ENCODE measurements around the gene SELENOI. TPM values are rescaled to one million over a fixed set of nuclear protein-coding genes. Genes with fewer than 3 reads are reported as not detected.

The SELENOI gene
- total RNA-seq, 1 experiment from 2014 or later, result 11.6 TPM

DNA sequence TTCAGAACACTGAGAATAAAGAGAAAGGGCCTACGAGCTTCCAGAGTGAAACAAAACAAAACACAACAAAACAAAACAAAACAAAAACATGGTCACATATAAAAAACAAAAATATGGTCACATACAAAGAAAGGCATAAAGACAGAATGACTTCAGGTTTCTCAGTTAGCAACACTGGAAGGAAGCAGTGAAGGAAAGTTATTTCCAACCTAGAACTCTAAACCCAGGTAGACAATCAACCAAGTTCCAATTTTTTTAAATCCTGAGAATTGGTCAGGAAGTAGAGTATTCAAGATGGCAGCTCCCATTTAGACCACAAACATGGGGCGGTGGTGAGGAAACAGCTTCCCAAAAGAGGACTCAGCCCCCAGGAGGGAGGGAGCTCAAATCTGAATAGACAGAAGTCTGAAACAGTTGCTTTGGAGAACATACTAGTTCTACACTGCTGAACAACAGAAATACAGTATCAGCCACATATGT lies 64.9 kb downstream of the SELENOI start:
- no peak for DNase-seq (ENCODE audit: low read depth)

DNA sequence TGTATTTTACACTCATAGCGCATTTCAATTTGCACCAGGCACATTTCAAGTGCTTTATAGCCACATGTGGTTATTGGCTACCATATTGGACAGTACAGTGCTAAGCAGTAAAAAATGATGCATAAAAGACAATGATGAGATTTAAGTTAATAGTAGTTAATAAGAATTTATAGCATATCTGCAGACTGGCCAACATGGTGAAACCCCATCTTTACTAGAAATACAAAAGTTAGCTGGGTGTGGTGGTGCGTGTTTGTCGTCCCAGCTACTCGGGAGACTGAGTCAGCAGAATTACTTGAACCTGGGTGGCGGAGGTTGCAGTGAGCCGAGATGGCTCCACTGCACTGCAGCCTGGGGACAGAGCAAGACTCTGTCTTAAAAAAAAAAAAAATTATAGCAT lies 65.5 kb downstream of the SELENOI start:
- no peak for DNase-seq (ENCODE audit: low read depth)

DNA sequence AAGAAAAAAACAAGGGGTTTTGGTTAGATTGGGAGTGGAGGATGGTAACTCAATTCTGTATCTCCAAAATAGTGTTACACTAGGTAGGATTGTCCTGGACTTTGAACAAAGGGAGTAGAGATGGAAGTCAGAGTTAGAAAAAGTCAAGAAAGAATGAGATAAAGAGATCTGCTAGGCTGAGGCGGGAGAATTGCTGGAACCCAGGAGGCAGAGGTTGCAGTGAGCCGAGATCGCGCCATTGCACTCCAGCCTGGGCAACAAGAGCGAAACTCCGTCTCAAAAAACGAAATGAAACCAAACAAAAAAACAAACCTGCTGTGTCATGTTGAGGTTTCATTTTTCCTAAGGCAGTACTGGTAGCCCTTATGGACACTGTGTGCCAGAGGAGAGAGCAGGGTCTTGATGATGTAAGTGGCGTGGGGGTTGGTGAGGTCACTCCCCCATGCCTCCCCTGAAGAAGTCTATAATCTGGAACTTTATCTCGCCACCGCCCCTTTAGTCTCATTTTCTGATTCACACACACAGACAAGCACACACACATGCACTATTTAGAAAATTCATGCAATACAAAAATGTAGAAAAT lies 66.2 kb downstream of the SELENOI start:
- DNase-seq (ENCODE audit: low read depth), result peak; percentile 25

DNA sequence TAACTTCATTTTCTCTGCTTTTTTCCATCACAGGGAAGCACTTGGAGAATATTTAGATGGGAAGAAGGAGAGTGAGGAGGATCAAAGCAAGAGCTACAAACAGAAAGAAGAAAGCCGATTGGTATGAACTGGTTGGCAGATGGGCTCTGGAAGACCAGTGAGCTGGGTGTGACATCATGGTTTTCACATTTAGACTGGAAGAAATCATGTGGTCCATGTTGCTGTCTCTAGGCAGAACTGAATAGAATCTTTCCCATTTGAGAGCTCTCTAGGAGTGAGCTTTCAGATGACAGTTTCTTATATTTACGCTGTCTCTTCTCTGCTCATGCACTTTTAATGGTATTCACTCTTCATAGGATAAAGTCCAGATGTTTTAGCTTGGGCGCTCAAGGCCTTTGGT lies 68.4 kb downstream of the SELENOI start:
- peak; percentile 15 for DNase-seq (ENCODE audit: low read depth)

DNA sequence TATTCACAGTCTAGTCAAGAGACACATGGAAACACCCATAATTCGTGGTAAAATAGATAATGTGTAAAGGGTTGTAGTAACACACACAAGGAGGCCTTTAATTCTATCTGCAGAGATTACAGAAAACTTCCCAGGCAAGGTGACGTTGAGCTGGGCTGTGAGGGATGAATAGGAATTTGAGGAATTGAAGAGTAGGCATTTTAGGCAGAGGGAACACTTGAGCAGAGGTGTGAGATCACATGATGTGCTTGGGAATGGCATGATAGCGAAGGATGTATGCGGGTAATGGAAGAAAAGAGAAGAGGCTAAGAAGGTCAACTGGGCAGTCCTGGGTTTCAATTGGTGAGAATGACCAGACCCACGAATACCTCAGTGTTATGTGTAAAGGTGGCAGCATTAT lies 76.0 kb downstream of the SELENOI start:
- no peak for DNase-seq (ENCODE audit: low read depth)

DNA sequence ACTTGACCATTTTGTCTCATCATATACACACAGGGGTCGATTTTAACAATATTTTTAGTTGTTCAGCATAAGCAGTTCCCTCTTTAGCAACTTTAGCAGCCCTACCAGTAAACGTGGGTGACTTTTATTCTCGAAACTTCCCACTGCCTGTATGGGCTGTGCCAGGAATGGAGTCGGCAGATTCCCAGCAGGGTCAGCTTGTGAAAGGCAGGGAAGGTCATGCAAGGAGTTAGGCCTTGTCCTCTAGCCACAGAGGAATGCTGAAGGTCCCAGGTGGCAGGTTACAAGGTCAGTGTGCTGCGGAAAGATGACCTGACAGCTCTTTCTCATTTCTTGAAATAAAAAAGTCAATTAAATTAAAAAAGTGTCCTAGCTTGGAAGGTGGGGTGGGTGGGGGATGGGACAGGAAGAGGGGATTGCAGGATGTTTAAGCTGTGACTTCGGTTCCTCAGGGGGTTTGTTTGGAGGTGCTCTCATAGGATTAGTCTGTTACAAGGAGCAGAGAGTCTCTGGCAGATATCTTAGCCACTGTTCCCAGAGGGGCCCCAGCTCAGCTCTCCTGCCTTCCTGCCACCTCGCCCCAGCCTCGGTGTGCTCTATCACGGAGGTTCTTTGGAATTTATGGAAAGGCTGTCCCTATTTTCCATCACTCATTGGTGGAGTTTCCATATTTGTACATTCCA lies 77.1 kb downstream of the SELENOI start:
- no peak for DNase-seq (ENCODE audit: low read depth)

DNA sequence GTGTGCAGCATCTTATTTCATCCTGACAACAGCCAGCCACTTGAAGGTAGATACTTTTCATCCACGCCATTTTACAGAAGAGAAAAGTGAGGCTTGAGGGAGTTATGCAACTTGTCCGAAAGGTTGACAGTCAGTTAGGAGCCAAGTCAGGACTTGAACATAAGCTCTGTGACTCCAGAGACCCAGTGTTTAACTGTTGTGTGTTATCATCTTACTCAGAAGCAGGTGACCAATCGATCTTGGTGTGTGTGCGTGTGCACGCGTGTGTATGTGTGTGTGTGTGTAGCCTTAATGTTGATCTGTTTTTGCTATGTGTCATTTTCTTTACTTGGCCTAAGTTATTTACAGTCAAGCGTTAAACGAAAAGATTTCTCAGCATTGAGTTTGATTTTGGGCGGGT lies 77.8 kb downstream of the SELENOI start:
- DNase-seq (ENCODE audit: low read depth), result no peak

DNA sequence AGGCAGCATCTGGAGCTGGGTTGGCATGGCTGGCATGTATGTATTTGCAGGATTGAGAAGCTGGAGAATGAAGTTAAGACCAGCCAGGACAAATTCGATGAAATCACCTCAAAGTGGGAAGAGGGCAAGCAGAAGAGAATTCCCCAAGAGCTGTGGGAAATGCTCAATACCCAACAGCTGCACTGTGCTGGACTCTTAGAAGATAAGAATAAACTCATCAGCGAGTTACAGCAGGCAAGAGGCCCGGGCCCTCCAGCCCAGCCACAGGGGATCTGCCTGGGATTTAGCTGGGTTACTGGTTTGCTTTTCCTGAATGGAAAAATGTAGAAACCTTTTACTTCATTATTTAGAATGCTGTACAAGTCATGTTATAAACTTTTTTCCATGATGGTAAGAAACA lies 78.3 kb downstream of the SELENOI start:
- DNase-seq (ENCODE audit: low read depth), result no peak

DNA sequence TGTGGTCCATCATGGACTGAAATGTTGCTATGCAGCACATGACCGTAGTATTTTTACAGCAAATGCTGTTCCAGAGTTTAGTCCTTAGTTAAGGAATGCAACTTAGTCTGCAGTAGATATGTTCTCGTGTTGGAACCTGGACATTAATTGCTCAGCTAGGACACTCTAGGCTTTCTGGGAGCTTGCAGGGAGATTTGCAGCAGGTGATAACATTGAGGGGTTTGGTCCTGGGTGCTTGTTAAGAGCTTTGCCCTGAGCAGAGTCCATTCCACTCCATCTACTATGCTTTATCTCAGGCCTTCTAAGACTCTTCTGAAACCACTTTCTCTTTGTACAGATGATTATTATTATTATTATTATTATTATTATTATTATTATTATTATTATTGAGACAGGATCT lies 82.9 kb downstream of the SELENOI start:
- DNase-seq (ENCODE audit: low read depth), result no peak

DNA sequence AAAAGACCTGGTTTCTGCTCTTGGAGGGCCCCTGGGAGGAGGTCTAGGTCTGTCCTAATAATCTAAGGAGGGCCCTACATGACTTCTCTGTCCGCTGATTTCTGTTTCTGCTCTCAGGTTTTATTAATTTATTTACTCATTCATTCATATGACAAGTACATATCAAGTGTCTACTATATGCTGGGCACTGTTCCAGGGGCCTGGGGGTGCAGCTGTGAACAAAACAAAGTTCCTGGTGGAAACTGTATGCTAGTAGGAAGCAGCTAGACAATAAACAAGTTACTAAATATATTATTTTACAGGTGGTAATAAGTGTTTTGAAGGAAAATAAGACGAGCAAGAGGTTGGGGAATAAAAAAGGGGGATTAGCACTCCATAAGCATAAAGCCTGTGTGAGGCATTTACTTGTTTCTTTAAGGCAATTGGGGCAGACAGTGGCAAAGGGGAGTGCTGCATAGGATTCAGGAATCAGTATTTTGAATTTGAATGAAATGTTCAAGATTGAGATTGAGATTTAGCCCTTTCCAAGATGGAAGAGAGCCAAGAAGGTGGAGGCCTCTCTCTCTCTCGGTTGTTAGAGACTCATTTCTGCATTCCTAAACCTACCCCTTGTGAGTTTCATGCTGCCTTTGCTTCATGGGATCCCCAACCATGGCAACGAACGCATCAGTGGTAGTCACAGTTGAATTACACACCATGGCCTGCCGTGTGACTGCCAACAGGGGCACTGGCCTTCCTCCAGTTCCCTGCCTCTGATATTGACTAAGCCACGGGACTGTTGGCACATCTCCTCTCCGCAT lies 84.0 kb downstream of the SELENOI start:
- peak; percentile 53 for DNase-seq (ENCODE audit: low read depth)

DNA sequence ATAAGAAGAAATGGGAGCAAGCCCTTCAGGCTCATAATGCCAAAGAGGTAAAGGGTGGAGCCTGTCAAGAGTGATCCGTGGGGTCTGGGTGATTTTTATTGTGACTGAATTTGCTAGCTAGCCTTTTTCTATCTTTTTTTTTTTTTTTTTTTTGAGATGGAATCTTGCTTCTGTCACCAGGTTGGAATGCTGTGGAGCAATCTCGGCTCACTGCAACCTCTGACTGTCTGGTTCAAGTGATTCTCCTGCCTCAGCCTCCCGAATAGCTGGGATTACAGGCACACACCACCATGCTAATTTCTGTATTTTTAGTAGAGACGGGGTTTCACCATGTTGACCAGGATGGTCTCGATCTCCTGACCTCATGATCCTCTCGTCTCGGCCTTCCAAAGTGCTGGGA lies 84.9 kb downstream of the SELENOI start:
- DNase-seq (ENCODE audit: low read depth), result peak; percentile 12

DNA sequence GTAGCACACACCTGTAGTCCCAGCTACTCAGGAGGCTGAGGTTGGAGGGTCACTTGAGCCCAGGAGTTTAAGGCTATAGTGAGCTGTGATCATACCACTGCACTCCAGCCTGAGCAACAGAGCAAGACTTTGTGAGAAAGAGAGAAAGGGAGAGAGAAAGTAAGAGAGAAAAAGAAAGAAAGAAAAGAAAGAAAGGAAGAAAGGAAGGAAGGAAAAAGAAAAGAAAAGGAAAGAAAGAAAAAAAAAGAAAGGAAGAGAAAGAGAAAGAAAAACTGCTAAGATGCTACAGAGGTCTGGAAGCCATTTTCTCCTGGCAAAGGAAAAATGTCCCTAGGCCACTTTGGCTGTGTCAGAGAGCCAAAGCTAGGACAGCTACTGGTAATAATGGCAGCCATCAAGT lies 86.4 kb downstream of the SELENOI start:
- DNase-seq (ENCODE audit: low read depth), result no peak

DNA sequence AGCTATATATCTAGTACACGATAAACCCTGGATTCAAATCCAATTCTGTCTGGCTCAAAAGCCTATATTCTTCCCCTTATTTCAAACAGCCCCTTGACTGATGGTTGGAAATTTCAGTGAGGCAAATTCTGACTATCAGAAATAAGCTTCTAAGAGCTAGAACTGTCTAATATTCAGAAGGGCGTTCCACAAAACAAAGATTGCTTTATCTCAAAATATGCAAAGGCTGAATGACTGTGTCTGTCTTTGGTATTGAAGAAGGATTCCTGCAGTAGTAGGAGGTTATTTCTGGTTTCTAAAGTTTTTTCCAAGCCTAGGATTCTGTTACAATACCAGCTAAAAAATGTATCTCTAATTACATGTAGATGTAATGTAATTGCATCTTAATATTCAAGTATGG lies 86.9 kb downstream of the SELENOI start:
- DNase-seq (ENCODE audit: low read depth), result no peak

DNA sequence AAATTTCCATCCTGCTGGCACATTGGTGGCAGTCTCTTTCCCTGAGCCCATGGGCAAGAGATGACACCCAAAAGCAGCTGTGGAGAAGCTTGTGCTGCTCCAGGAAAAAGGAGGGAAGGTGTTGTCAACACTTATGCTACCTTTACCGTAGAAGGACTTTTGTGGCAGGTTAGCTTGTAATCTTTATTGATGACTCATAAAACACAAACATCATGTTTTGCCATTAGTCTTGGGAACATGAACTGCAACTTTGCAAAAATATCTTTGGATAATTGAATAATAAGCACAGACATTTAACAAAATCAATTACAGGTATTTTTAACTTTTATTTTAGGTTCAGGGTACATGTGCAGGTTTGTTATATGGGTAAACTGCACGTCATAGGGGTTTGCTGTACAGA lies 89.2 kb downstream of the SELENOI start:
- DNase-seq (ENCODE audit: low read depth), result no peak

DNA sequence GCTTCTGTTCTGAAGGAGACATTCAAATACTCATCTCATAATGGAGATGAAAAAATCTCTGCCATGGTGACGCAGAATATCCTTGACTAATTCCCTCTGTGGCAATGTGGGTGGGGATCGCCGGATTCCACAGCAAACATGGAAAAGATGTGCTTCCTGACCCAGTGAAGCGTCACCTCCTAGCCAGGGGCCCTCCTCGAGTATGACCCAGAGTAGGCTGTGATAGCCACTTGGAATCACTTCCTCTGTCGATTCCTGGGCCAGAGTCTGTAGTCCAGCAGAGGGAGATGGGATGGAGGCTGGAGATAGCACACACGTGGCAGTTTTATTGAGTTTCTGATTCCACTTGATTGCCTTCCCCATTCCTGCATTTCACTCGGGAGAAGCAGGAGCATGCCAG lies 92.6 kb downstream of the SELENOI start:
- peak; percentile 32 for DNase-seq (ENCODE audit: low read depth)

DNA sequence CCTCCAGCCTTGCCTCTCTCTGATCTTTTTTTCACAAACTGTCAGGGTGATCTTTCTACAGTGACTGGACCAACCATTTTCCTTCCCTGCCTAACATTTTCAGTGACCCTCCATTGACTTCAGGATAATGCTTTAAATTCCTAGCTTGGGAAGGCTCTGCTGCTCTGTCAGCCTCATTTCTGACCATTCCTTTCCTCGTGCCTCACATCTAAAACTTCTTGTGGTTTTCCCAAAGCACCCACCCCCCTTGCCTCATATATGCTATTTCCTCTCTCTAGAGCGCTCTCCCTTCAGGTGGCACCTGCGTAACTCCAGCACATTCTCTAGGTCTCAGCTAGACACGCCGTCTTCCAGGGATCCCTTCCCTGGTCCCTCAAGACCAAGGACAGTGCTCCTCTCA lies 93.0 kb downstream of the SELENOI start:
- no peak for DNase-seq (ENCODE audit: low read depth)

DNA sequence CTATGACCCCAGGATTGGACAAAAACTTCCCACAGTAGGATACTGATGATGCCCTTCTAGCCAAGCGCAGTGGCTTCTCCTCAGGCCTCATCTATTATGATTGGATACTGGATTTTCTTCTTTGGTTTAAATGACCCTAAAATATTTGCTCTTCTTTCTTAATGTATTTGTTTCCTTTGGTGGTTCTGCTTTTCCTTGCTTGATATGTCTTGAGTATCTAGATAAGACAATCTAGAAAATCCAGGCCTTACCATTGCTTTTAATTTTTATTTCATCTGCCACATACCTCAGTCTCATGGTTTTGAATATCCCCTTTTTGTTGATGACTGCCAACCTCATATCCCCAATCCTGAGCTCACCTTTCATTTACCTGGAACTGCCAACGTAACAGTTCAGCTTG lies 96.4 kb downstream of the SELENOI start:
- DNase-seq (ENCODE audit: low read depth), result no peak

DNA sequence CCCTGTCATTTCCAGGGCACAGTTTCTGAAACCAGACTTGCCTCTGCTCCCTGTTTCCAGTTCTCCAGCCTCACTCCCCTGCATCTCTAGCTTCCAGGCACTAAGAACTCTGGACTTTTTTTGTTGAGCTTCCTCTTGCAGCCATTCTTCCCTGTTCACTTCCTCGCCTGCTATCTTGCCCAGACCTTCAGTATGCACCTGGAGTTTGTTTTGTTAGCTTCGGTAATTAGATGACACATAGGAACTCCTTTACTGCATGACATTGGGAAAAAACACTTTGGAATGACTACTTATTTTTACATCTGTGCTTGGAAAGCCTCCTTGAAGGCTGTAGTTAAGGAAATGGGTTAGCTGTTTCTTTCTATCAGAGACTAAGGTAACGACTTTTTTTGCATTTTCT lies 96.8 kb downstream of the SELENOI start:
- DNase-seq (ENCODE audit: low read depth), result peak; percentile 41

DNA sequence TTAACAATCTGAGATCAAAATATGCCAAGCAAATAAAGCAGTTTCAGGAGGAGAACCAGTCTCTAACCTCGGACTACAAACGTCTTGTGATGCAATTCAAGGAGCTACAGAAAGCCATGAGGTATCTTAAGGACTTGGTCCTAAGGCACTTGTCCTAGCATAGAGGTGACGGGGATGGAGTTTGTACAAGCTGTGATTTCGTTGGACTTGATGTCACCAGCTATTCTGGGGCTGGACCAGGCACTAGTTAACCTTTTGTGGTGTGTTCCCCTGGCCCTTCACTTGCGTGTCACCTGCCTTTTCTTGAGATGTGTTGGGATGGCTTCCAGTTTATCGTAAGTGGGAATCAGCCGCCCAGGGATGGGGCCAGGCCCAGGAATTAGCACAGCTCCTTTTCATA lies 98.3 kb downstream of the SELENOI start:
- DNase-seq (ENCODE audit: low read depth), result no peak
